ENCODE results near the gene PAM.

The PAM gene

DNA sequence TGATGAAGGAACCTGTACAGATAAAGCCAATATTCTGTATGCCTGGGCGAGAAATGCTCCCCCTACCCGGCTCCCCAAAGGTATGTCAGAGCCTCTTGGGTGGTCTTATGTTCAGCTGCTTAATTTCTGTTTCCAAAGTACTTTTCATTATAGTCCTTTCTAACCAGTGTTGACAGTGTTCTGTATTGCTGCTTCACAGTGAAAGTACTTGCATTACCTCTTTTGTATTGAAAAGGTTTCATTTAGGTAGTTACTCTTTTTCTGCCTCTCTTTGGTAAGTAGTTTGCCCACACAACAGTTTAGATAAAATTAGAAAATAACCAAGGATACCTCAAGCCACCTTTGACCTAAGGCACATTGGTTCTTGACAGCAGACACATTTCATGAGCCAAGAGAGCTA, 169.9 kb downstream of the PAM start:
- no peak overlapping the region for H3K4me3 ChIP-seq (ENCODE audit: low read depth, low read length)
- H3K36me3 ChIP-seq = no peaks in the 10 kb centered on the region
- TF ChIP-seq, protein P1, sequence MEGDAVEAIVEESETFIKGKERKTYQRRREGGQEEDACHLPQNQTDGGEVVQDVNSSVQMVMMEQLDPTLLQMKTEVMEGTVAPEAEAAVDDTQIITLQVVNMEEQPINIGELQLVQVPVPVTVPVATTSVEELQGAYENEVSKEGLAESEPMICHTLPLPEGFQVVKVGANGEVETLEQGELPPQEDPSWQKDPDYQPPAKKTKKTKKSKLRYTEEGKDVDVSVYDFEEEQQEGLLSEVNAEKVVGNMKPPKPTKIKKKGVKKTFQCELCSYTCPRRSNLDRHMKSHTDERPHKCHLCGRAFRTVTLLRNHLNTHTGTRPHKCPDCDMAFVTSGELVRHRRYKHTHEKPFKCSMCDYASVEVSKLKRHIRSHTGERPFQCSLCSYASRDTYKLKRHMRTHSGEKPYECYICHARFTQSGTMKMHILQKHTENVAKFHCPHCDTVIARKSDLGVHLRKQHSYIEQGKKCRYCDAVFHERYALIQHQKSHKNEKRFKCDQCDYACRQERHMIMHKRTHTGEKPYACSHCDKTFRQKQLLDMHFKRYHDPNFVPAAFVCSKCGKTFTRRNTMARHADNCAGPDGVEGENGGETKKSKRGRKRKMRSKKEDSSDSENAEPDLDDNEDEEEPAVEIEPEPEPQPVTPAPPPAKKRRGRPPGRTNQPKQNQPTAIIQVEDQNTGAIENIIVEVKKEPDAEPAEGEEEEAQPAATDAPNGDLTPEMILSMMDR (IDR thresholded peaks at IDR 0.05; ENCODE audit: low read depth, low read length) = no peak
- no peak overlapping the region for H3K27ac ChIP-seq
- no peaks in the 10 kb centered on the region for H3K27me3 ChIP-seq (ENCODE audit: insufficient read depth, low read depth, severe bottlenecking)
- no peak for DNase-seq
- no peaks in the 10 kb centered on the region for H3K9me3 ChIP-seq (ENCODE audit: severe bottlenecking)

DNA sequence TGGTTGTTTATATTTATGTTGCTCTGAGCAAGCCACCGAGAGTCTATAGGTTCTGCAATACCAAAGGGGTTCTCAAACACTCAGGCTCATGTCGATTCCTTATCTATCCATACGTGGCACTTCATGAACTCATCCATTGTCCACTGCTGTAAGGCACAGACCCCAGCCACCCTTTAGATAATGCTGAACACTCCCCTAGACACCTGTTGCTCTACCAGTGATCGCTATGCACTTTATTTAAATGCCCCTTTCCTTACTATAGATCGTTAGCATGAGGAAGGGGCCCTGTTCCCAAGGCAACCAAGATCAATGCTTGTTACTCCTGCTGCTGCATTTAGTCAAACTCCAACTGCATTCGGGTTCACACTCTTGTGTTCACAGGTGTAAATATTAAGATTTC, 171.9 kb downstream of the PAM start:
- DNase-seq = no peak
- TF ChIP-seq, protein P1 (IDR thresholded peaks at IDR 0.05; ENCODE audit: low read depth, low read length) = no peak
- Histone ChIP-seq H3K4me3 (ENCODE audit: low read depth, low read length) (no peak overlapping the region), H3K9me3 (ENCODE audit: severe bottlenecking) (no peaks in the 10 kb centered on the region), H3K36me3 (no peaks in the 10 kb centered on the region), H3K27ac (no peak overlapping the region), H3K27me3 (ENCODE audit: insufficient read depth, low read depth, severe bottlenecking) (no peaks in the 10 kb centered on the region)

GRCh38 chr5:102930244-102930643, 175.1 kb downstream of the PAM start:
- no peak overlapping the region for H3K4me3 ChIP-seq (ENCODE audit: low read depth, low read length)
- no peak for DNase-seq
- H3K36me3 ChIP-seq = no peaks in the 10 kb centered on the region
- TF ChIP-seq, protein P1 (IDR thresholded peaks at IDR 0.05; ENCODE audit: low read depth, low read length) = no peak
- no peaks in the 10 kb centered on the region for H3K27me3 ChIP-seq (ENCODE audit: insufficient read depth, low read depth, severe bottlenecking)
- no peak overlapping the region for H3K27ac ChIP-seq
- H3K9me3 ChIP-seq (ENCODE audit: severe bottlenecking) = no peaks in the 10 kb centered on the region

- Histone ChIP-seq H3K27ac (no peak overlapping the region), H3K36me3 (no peaks in the 10 kb centered on the region), H3K4me3 (ENCODE audit: low read depth, low read length) (no peak overlapping the region), H3K27me3 (ENCODE audit: insufficient read depth, low read depth, severe bottlenecking) (no peaks in the 10 kb centered on the region), H3K9me3 (ENCODE audit: severe bottlenecking) (no peaks in the 10 kb centered on the region)
- TF ChIP-seq, protein P1 (IDR thresholded peaks at IDR 0.05; ENCODE audit: low read depth, low read length) = no peak
- no peak for DNase-seq
Observed at GRCh38 chr5:102931085-102931725, 176.1 kb downstream of the PAM start.

GRCh38 chr5:102932781-102933180, 177.7 kb downstream of the PAM start:
- Histone ChIP-seq H3K36me3 (no peaks in the 10 kb centered on the region), H3K4me3 (ENCODE audit: low read depth, low read length) (no peak overlapping the region), H3K9me3 (ENCODE audit: severe bottlenecking) (no peaks in the 10 kb centered on the region), H3K27me3 (ENCODE audit: insufficient read depth, low read depth, severe bottlenecking) (no peaks in the 10 kb centered on the region), H3K27ac (no peak overlapping the region)
- TF ChIP-seq, protein P1 (IDR thresholded peaks at IDR 0.05; ENCODE audit: low read depth, low read length) = no peak
- no peak for DNase-seq

DNA sequence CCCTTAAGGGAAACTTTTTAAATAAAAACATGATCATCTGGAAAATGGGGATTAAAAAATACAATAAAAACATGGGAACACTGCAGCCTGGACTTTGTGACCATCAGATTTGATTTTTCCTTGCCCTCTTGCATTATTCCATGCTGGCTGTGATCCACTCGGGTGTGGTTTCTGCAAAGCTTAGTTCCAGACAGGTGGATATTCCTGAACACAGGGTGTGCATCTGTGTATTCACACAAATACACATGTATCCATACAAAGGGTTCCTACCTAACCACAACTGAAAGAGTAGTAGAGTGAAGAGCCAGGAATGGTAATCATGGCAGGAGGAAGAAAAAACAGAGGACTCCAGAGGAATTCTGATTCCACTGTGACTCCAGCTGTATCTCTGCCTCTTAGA, 178.2 kb downstream of the PAM start:
- no peaks in the 10 kb centered on the region for H3K27me3 ChIP-seq (ENCODE audit: insufficient read depth, low read depth, severe bottlenecking)
- H3K36me3 ChIP-seq = no peaks in the 10 kb centered on the region
- H3K27ac ChIP-seq = no peak overlapping the region
- no peak for DNase-seq
- TF ChIP-seq, protein P1 (IDR thresholded peaks at IDR 0.05; ENCODE audit: low read depth, low read length) = no peak
- H3K9me3 ChIP-seq (ENCODE audit: severe bottlenecking) = no peaks in the 10 kb centered on the region
- H3K4me3 ChIP-seq (ENCODE audit: low read depth, low read length) = no peak overlapping the region

Measured in WERI-Rb-1 (cell line).